ENCODE results near the gene YAF2.

- no peak for TF ChIP-seq POLR2A (IDR thresholded peaks at IDR 0.05)
- TF ChIP-seq, protein P1, sequence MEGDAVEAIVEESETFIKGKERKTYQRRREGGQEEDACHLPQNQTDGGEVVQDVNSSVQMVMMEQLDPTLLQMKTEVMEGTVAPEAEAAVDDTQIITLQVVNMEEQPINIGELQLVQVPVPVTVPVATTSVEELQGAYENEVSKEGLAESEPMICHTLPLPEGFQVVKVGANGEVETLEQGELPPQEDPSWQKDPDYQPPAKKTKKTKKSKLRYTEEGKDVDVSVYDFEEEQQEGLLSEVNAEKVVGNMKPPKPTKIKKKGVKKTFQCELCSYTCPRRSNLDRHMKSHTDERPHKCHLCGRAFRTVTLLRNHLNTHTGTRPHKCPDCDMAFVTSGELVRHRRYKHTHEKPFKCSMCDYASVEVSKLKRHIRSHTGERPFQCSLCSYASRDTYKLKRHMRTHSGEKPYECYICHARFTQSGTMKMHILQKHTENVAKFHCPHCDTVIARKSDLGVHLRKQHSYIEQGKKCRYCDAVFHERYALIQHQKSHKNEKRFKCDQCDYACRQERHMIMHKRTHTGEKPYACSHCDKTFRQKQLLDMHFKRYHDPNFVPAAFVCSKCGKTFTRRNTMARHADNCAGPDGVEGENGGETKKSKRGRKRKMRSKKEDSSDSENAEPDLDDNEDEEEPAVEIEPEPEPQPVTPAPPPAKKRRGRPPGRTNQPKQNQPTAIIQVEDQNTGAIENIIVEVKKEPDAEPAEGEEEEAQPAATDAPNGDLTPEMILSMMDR (IDR thresholded peaks at IDR 0.05) = no peak
These were observed 118.9 kb downstream of the YAF2 start for GRCh38 chr12:42119085-42119633.

Data from body of pancreas (tissue), 4 donors.